SJCRH30 (cell line): ENCODE results near the gene MFSD6. TPM values are rescaled to one million over a fixed set of nuclear protein-coding genes. Genes with fewer than 3 reads are reported as not detected.

Source experiments
- DNase-seq, 2 experiments: peaks; one replicate each; pipeline ENCODE4 v3.0.0-alpha.2; 2015 to 2020
- H3K27ac ChIP-seq: fragments of 250-450 bp; sonication (Bioruptor Pico); 2 replicates; pipeline ENCODE4 v1.5.1; 2020; ENCODE audit warnings: mild to moderate bottlenecking, moderate library complexity
- H3K27me3 ChIP-seq: fragments of 250-450 bp; sonication (Bioruptor Pico); 2 replicates; pipeline ENCODE4 v1.5.1; 2020; ENCODE audit warnings: mild to moderate bottlenecking, moderate library complexity
- H3K36me3 ChIP-seq: fragments of 250-450 bp; sonication (Bioruptor Pico); 2 replicates; pipeline ENCODE4 v1.5.1; 2020; ENCODE audit warnings: mild to moderate bottlenecking, moderate library complexity
- H3K4me1 ChIP-seq: fragments of 250-450 bp; sonication (Bioruptor Pico); 2 replicates; pipeline ENCODE4 v1.5.1; 2020; ENCODE audit warnings: mild to moderate bottlenecking, moderate library complexity
- H3K4me3 ChIP-seq: fragments of 250-450 bp; sonication (Bioruptor Pico); 2 replicates; pipeline ENCODE4 v1.5.1; 2020; ENCODE audit warnings: mild to moderate bottlenecking, moderate library complexity
- H3K9me3 ChIP-seq: fragments of 250-450 bp; sonication (Bioruptor Pico); replicated peaks from 2 replicates; pipeline ENCODE4 v1.5.1; 2020; ENCODE audit warnings: mild to moderate bottlenecking, moderate library complexity
- total RNA-seq: library from RNA; depleted of rRNA; stranded (reverse); fragments of >200 nt; shearing (Covaris generic); gene quantifications from 2 replicates; pipeline ENCODE4 v1.2.3, GENCODE V29; 2014; rRNA removed

The MFSD6 gene
- total RNA-seq, 1 experiment from 2014 or later, result 14.4 TPM

DNA sequence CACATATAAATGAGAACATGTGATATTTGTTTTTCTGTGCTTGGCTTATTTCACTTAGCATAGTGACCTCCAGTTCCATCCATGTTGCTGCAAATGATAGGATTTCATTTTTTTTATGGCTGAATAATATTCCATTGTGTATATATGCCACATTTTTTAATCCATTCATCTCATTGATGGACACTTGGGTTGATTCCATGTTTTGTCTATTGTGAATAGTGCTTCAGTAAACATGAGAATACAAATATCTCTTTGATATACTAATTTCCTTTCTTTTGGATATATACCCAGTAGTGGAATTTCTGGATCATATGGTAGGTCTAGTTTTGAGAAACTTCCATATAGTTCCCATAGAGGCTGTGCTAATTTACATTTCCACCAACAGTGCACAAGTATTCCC is 130.0 kb downstream of the MFSD6 start:
- Histone ChIP-seq H3K4me1 (peaks cover 6% of the 10 kb centered on the region), H3K27ac (no peak overlapping the region), H3K4me3 (no peak overlapping the region), H3K27me3 (no peaks in the 10 kb centered on the region), H3K9me3 (peaks cover 27% of the 10 kb centered on the region), H3K36me3 (no peaks in the 10 kb centered on the region)
- no peak for DNase-seq

DNA sequence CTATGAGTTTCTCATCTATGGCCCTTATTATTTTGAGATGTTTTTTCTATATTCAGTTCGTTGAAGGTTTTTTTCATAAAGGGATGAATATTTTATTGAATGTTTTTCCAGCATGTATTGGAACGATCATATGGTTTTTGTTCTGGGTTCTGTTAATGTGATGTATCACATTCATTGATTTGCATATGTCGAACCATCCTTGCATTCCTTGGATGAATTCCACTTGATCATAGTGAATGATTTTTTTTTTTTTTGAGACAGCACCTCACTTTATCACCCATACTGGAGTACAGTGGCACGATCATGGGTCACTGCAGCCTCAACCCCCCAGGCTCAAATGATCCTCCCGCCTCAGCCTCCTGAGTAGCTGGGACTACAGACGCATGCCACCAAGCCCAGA is 131.9 kb downstream of the MFSD6 start:
- H3K4me1 ChIP-seq, result peaks cover 6% of the 10 kb centered on the region
- H3K27me3 ChIP-seq, result no peaks in the 10 kb centered on the region
- H3K9me3 ChIP-seq, result peaks cover 27% of the 10 kb centered on the region
- H3K27ac ChIP-seq, result no peak overlapping the region
- H3K4me3 ChIP-seq, result no peak overlapping the region
- DNase-seq, result peak in 1 of 2 experiments; percentile 44
- no peaks in the 10 kb centered on the region for H3K36me3 ChIP-seq

DNA sequence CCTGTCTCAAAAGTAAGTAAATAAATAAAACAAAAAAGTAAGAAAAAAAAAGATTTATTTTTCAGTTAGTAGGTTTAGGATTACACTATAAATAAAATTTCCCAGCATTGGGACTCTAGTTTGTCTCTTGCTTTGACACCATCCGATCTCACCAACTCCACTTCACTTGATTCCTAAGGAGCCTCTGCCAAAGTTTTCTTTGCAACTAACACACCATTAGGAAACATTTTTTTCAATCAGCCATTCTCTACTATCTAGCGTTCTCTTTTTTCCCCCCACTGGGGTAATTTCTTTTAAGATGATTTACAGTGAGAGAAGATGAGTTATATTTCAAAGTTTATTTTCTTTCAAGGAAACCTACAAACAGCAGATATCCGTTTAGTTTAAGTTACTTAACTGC is 136.9 kb downstream of the MFSD6 start:
- H3K36me3 ChIP-seq, result no peaks in the 10 kb centered on the region
- no peak for DNase-seq
- H3K9me3 ChIP-seq, result peaks cover 9% of the 10 kb centered on the region
- no peak overlapping the region for H3K4me3 ChIP-seq
- no peaks in the 10 kb centered on the region for H3K4me1 ChIP-seq
- H3K27me3 ChIP-seq, result no peaks in the 10 kb centered on the region
- no peak overlapping the region for H3K27ac ChIP-seq

DNA sequence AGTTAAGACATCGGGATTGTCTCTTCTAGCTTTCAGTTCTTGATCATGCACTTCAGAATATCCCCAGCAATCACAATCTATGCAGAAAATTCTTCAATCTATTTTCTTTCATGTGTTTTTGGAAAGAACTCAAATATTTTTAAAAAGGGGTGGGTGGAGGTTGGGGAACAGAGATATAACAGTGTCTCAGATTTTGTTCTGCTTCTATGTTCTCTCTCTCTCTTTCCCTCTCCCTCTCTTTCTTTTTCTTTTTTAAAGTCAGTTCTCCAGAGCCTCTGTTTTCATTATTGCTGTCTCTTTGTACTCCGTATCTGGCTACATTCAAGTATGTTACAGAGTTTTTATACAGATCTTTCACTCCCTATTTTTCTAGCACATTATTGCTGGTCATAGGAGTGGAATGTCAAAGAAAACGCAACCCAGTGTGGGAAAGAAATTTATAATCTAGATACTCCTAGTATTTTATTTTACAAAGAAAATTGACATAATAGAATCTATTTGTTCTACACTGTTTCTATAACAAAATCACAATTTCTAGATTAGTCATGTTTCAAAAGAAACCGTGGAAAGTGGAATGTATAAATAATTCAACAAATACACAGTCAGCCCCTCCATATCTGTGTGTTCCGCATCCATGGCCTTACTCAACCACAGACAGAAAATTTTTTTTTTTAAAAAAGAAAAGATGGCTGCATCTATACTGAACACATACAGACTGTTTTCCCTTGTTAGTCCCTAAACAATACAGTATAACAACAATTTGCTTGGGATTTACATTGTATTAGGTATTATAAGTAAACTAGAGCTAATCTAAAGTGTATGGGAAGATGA is 137.6 kb downstream of the MFSD6 start:
- Histone ChIP-seq H3K9me3 (peaks cover 3% of the 10 kb centered on the region), H3K4me3 (no peak overlapping the region), H3K36me3 (no peaks in the 10 kb centered on the region), H3K27ac (no peak overlapping the region), H3K27me3 (no peaks in the 10 kb centered on the region), H3K4me1 (no peaks in the 10 kb centered on the region)
- DNase-seq, result no peak

DNA sequence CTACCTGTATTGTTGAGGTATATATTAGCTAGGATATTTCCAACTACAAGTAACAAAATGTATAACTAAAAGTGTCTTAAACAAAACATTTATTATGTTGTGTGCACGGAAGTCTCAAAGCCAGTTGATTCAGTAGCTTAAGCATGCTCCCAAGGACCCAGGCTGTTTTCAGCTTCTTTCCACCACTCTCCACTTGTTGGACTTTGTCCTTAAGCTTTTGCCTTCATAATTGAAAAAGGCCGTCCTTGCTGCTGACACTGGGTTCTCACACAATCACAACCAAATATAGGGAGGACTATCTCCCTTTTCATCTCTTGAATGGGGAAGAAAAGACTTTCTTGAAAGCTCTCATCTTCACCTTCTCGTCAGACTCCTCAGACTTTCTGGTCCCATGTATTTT is 138.6 kb downstream of the MFSD6 start:
- no peak for DNase-seq
- no peaks in the 10 kb centered on the region for H3K27me3 ChIP-seq
- no peaks in the 10 kb centered on the region for H3K36me3 ChIP-seq
- no peak overlapping the region for H3K27ac ChIP-seq
- H3K4me3 ChIP-seq, result no peak overlapping the region
- peaks cover 3% of the 10 kb centered on the region; the same call in 1 of the 2 replicates for H3K9me3 ChIP-seq
- H3K4me1 ChIP-seq, result no peaks in the 10 kb centered on the region

DNA sequence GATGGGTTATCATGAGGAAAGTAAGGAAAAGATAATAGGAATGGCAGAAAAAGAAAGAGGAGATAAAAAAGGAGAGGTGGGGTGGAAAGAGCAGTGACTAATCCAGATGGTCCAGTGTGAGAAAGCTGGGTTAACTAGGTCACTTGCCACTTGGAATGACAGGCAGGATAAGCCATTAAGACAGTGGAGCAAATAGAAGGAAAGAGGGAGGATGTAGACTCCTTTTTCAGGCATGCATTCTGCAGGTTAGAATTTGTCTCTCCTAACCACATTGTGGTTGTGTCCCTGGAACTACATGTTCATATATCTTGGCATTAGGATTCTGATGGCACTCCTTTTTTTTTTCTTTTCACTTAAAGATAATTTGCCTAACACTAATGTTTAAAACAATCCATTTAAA is 139.7 kb downstream of the MFSD6 start:
- Histone ChIP-seq H3K27me3 (no peaks in the 10 kb centered on the region), H3K4me1 (no peaks in the 10 kb centered on the region), H3K36me3 (no peaks in the 10 kb centered on the region), H3K27ac (no peak overlapping the region), H3K9me3 (no peaks in the 10 kb centered on the region; the same call in 1 of the 2 replicates), H3K4me3 (no peak overlapping the region)
- DNase-seq, result no peak

DNA sequence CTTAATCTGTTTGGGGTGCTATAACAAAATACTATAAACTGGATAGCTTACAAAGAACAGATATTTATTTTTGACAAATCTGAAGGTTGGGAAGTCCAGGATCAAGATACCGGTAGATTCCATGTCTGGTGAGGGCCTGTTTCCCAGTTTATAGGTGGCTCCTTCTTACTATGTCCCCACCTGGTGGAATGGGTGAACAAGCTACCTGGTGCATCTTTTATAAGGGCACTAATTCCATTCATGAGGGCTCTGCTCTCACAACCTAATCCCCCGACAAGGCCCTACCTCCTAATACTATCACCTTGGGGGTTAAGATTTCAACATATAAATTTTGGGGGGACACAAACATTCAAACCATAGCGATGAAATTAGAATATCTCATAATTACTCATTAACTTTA is 142.0 kb downstream of the MFSD6 start:
- no peak for DNase-seq
- no peaks in the 10 kb centered on the region for H3K4me1 ChIP-seq
- H3K27ac ChIP-seq, result no peak overlapping the region
- H3K27me3 ChIP-seq, result no peaks in the 10 kb centered on the region
- H3K36me3 ChIP-seq, result no peaks in the 10 kb centered on the region
- peaks cover 3% of the 10 kb centered on the region; the same call in 1 of the 2 replicates for H3K9me3 ChIP-seq
- no peak overlapping the region for H3K4me3 ChIP-seq

Other genes starting within 250 kb of the MFSD6 start
- gene HIBCH, start 88.5 kb upstream of the MFSD6 start, total RNA-seq, result 58.7 and 70.9 TPM in 2 replicates
- gene INPP1, start 64.8 kb upstream of the MFSD6 start, total RNA-seq, result 27.2 and 35.0 TPM in 2 replicates
- gene NEMP2, start 126.4 kb downstream of the MFSD6 start, total RNA-seq, result 19.3 and 20.9 TPM in 2 replicates
- 130 and 137 TPM in 2 replicates for gene NAB1, start 240.7 kb downstream of the MFSD6 start, total RNA-seq